H1 (cell line): ENCODE measurements around the gene SLC37A2.

ENCODE experiments used
- CBX5 ChIP-seq: fragments of 300-800, 300-1000 bp; sonication (generic); IDR thresholded peaks from 2 replicates; pipeline ENCODE4 v1.7.1; 2016; ENCODE audit warnings: antibody characterized with exemption, low read length, low read depth
- CEBPB ChIP-seq: IDR thresholded peaks from 2 replicates; pipeline ENCODE4 v1.6.1; 2012; ENCODE audit warnings: low read depth, low read length
- HDAC6 ChIP-seq: IDR thresholded peaks from one replicate; pipeline ENCODE4 v1.7.1; 2012; ENCODE audit warnings: low read depth, mild to moderate bottlenecking, inconsistent platforms, low read length, moderate library complexity
- NRF1 ChIP-seq: IDR thresholded peaks from 2 replicates; pipeline ENCODE4 v1.6.1; 2011; ENCODE audit warnings: mild to moderate bottlenecking, low read depth, low read length, improper control_type of control experiment
- POLR2A ChIP-seq, 2 experiments: IDR thresholded peaks; 1 replicate in 1 of 2; 2 replicates in 1 of 2; pipeline ENCODE4 v1.6.1; 2011; ENCODE audit warnings: low read depth in 2 of 2, low read length in 2 of 2, mild to moderate bottlenecking in 2 of 2; ENCODE audit errors: control extremely low read depth in 1 of 2
- SIN3A ChIP-seq, 2 experiments: IDR thresholded peaks in 1 of 2; conservative IDR thresholded peaks in 1 of 2; 2 replicates each; pipeline ENCODE4 v1.6.1; 2011 to 2012; ENCODE audit warnings: low read length in 2 of 2, improper control_type of control experiment in 1 of 2, low read depth in 1 of 2, mild to moderate bottlenecking in 1 of 2
- SP2 ChIP-seq: IDR thresholded peaks from 2 replicates; pipeline ENCODE4 v1.6.1; 2012; ENCODE audit warnings: mild to moderate bottlenecking, low read length, inconsistent platforms
- SP4 ChIP-seq: IDR thresholded peaks from 2 replicates; pipeline ENCODE4 v1.6.1; 2012; ENCODE audit warnings: low read length, inconsistent platforms
- ZNF274 ChIP-seq: IDR thresholded peaks from 2 replicates; pipeline ENCODE4 v1.7.0; 2012; ENCODE audit warnings: low read length, borderline replicate concordance; ENCODE audit errors: extremely low read depth
- TF ChIP-seq, protein P1 (sequence below), 3 experiments: IDR thresholded peaks; 1 replicate in 2 of 3; 2 replicates in 1 of 3; pipeline versions ENCODE4 v1.5.1 to v1.6.1; 2011; ENCODE audit warnings: low read length in 3 of 3, mild to moderate bottlenecking in 3 of 3, inconsistent platforms in 2 of 3, low read depth in 1 of 3, moderate library complexity in 1 of 3; ENCODE audit not compliant: insufficient read depth in 1 of 3; ENCODE audit errors: control extremely low read depth in 1 of 3
- TF ChIP-seq, protein P2 (sequence below): IDR thresholded peaks from 2 replicates; pipeline ENCODE4 v1.6.1; 2011; ENCODE audit warnings: low read depth, mild to moderate bottlenecking, low read length; ENCODE audit not compliant: insufficient read depth

DNA sequence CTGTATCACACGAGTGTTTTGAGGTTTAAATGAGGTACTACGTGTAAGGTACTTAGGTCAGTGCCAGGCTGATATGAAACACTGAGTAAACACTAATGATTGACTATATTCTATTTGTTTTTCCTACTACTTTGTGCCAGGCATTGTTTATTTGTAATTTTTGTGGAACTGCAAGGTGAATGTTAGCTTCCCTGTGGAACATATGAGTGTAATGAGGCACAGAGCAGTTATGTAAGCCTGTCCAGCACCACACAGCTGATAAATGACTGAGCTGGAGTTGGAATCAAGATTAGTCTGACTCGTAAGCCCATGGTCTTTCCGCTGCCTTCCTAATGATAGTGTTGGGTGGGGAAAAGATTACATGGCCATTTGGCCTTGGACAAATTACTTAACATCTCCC, 5.9 kb downstream of the SLC37A2 start:
- no peak for TF ChIP-seq CEBPB
- no peak for TF ChIP-seq POLR2A (IDR thresholded peaks at IDR 0.05; ENCODE audit: control extremely low read depth in 1 of 2, low read depth in 2 of 2, low read length in 2 of 2)
- no peak for TF ChIP-seq SIN3A (conservative IDR thresholded peaks at IDR 0.05 in 1 of 2, IDR thresholded peaks at IDR 0.05 in 1 of 2; ENCODE audit: low read depth in 1 of 2, low read length in 2 of 2)
- no peak for TF ChIP-seq CBX5
- no peak for TF ChIP-seq HDAC6
- TF ChIP-seq, protein P1, sequence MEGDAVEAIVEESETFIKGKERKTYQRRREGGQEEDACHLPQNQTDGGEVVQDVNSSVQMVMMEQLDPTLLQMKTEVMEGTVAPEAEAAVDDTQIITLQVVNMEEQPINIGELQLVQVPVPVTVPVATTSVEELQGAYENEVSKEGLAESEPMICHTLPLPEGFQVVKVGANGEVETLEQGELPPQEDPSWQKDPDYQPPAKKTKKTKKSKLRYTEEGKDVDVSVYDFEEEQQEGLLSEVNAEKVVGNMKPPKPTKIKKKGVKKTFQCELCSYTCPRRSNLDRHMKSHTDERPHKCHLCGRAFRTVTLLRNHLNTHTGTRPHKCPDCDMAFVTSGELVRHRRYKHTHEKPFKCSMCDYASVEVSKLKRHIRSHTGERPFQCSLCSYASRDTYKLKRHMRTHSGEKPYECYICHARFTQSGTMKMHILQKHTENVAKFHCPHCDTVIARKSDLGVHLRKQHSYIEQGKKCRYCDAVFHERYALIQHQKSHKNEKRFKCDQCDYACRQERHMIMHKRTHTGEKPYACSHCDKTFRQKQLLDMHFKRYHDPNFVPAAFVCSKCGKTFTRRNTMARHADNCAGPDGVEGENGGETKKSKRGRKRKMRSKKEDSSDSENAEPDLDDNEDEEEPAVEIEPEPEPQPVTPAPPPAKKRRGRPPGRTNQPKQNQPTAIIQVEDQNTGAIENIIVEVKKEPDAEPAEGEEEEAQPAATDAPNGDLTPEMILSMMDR (IDR thresholded peaks at IDR 0.05; ENCODE audit: control extremely low read depth in 1 of 3, insufficient read depth in 1 of 3, low read depth in 1 of 3, low read length in 3 of 3), result no peak
- no peak for TF ChIP-seq ZNF274
- TF ChIP-seq, protein P2, sequence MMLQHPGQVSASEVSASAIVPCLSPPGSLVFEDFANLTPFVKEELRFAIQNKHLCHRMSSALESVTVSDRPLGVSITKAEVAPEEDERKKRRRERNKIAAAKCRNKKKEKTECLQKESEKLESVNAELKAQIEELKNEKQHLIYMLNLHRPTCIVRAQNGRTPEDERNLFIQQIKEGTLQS, result no peak
- TF ChIP-seq SP2, result no peak
- no peak for TF ChIP-seq NRF1
- TF ChIP-seq SP4, result no peak
